ENCODE results near the gene PDLIM5. TPM values are rescaled to one million over a fixed set of nuclear protein-coding genes. Genes with fewer than 3 reads are reported as not detected.
"Not testable (repeated sequence)": the region's sequence is repeated elsewhere in the genome, so short reads cannot be mapped to it uniquely, and the experiment has no call there.

Gene PDLIM5
- total RNA-seq, 1 experiment from 2014 or later, result 14.1 TPM

GRCh38 chr4:94462572-94462971 lies 10.8 kb downstream of the PDLIM5 start:
- no peak for DNase-seq (ENCODE audit: low spot score)

- no peak for DNase-seq (ENCODE audit: low spot score)
These were observed 12.0 kb downstream of the PDLIM5 start for GRCh38 chr4:94463771-94464170.

DNA sequence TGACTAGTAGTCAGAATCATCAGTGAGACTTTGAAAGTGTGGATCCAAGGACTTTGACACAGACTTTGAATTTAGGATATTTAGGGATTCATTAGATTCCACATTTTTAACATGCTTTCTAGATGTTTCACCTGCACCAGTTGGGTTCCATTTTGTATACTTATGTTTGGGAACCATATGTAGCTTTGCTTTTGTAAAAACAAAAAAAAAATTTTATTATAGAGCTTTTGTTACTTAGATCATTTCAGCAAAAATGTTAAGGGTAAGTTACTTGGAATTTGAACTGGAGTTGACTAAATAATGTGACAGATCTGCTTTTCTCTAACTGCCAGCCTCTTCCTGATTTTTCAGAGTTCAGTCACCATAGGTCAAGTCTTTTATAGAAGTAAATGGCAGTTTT lies 14.6 kb downstream of the PDLIM5 start:
- no peak for DNase-seq (ENCODE audit: low spot score)

DNA sequence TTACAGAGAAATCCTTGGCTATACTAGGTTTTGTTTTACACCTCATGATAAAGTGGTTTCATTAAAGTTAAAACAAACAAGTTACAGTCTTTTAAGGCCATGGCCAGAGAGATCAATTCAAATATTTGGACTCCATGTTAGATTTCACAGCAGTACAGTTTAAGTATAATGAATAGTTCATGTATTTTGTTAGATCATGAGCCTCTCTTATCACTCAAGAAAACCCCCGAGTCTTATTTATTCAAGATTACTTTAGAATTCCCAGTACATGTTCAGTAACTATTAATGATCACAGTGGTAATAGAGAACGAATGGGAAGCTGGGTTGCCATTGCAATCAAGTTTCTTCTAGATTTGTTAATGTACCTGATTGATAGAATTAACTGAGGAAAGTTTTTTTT lies 15.2 kb downstream of the PDLIM5 start:
- no peak for DNase-seq (ENCODE audit: low spot score)

DNA sequence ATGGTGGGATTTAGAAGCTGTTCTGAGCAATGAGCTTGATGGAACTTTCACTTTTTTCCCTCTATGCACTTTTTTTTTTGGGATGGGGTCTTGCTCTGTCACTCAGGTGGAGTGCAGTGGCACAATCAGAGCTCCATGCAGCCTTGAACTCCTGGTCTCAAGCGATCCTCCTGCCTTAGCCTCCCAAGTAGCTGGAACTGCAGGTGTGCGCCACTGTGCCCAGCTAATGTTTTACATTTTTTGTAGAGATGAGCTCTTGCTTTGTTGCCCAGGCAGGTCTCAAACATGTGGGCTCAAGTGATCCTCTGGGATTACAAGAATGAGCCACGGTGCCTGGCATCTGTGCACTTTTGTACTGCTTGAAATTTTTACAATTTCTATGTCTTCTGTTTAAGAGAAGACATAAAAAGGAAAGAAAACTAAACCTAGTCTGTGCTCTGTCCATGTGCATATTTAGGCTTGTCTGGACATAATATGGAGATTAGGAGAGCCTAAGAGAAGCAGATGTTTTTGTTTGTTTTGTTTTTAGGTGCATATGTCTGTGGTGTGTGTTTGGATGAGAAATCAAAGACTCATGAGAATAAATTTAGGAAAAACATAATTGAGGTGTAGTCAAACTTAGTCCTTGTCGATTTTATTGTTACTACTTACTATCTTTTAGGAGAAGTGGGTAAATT lies 16.5 kb downstream of the PDLIM5 start:
- no peak for DNase-seq (ENCODE audit: low spot score)

DNA sequence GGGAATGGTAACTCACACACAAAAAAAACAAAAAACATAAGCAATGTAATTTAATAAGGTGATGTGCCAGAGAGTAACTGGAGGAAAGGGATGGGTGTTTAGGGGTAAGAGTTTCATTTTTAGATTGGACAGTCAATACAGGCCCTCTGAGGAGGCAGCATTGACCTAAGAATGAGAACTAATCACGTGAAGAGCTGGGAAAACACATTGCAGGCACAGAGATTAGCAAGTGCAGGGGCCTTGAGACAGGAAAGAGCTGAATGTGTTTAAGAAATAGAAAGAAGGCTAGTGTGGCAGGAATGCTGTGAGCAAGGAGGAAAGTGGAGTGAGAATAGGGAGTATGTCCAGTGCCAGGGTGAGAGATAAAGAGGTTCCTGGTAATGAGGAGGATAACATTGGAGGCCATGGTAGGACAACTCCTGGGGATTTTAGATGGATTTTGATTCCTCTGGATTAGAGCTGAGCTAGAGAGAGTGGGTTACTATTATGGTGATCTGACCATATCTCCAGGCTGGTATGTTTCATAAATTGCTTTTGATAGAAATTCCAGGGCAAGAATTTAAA lies 17.6 kb downstream of the PDLIM5 start:
- no peak for DNase-seq (ENCODE audit: low spot score)

DNA sequence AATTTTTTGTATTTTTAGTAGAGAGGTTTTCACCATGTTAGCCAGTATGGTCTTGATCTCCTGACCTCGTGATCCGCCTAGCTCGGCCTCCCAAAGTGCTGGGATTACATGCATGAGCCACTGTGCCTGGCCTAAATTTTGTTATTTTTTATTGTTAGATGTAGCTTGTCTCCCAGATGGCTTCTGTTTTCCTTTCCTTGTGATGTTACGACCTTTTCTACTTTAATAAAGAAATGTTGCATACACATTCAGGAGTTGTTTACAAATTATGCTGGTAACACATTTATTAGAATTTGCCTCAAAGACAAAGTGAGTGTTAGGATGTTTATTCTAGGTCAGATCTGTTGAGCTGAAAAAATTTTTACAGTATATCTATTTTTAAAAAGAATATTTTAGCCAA lies 18.4 kb downstream of the PDLIM5 start:
- no peak for DNase-seq (ENCODE audit: low spot score)

GRCh38 chr4:94470782-94471181 lies 19.0 kb downstream of the PDLIM5 start:
- not testable (repeated sequence) for DNase-seq (ENCODE audit: low spot score)

DNA sequence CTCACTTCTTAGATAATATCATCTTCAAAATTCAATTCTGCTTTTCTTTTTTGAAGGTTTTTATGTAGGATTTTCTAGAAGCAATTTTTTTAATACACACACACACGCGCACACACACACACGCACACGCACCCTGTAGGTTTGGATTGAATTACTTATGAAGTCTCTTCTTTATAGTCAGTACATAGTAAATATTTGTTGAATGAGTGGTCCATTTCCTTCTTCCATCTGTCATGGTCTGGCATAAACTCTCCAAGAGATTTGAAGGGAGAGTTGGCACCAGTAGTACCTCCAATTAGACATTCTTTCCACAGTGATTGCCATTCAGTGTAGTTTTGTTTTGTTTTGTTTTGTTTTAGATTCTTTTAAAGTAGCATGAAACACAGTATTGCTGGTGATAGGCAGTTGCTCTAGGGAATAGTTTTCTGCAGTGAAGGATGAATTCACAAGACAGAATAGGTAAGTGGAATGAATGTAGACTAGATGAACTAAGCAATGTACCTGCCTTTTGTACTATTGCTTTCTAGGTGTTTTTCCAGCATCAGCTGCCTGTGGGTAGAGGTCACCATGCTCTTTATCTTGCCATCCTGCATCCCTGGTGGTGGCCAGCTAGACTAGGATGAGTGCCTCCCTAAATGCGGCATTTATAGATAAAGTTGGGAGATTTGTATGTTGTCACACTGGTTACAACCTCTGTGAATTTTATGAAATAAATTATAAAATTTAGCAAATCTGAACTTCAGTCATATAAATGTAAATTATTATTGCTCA lies 20.5 kb downstream of the PDLIM5 start:
- DNase-seq (ENCODE audit: low spot score), result peak; percentile 65

DNA sequence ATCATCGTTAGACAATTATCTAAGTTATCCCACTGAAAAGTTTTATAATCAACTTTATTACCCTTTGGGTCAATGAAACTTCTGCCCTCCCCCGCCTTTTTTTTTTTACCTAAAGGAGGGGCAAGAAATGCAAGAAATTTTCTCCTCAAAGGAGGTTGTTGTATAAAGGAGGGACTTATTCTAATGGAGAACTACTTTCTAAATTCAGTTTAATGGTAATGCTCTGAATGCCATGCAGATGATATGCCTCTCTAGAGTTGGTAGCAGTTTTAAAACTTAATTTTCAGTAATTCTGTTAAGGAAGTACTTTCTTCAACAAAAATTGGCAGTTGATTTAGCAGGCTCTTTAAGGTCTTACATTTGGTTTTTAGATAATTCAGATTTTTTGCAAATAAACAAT lies 23.3 kb downstream of the PDLIM5 start:
- DNase-seq (ENCODE audit: low spot score), result no peak

DNA sequence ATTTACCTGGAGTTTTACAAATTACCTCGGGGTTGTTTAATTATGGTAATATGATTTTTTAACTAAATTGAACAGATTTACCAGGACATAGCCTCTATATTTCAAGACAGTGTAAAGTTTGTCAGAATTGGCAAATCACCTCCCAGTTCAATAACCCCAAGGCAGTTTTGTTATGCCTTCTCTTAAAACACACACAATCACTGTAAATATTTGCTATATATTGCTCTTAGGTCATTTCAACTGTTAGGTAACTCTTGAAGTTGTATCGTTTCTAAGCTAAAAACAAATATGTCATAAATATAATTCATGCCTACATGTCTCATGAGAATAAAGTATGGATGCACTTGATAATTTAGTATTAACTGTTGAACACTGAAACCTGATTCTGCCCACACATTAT lies 24.1 kb downstream of the PDLIM5 start:
- DNase-seq (ENCODE audit: low spot score), result no peak

- DNase-seq (ENCODE audit: low spot score), result no peak
These were observed 25.5 kb downstream of the PDLIM5 start for GRCh38 chr4:94477227-94477626.

DNA sequence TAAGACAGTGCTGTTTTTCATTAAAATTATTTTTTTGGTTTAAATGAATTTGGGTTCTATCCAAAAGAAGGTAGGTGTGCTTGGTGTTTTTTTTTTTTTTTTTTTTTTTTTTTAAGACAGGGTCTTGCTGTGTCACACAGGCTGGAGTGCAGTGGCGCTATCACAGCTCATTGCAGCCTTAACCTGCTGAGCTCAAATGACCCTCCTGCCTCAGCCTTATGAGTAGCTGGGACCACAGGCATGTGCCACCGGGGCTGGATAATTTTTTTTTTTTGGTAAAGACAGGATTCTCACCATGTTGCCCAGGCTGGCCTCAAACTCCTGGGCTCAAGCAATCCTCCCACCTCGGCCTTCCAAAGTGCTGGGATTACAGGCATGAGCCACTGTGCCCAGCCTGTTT lies 27.1 kb downstream of the PDLIM5 start:
- not testable (repeated sequence) for DNase-seq (ENCODE audit: low spot score)

- no peak for DNase-seq (ENCODE audit: low spot score)
These were observed 27.8 kb downstream of the PDLIM5 start for GRCh38 chr4:94479358-94480141.

DNA sequence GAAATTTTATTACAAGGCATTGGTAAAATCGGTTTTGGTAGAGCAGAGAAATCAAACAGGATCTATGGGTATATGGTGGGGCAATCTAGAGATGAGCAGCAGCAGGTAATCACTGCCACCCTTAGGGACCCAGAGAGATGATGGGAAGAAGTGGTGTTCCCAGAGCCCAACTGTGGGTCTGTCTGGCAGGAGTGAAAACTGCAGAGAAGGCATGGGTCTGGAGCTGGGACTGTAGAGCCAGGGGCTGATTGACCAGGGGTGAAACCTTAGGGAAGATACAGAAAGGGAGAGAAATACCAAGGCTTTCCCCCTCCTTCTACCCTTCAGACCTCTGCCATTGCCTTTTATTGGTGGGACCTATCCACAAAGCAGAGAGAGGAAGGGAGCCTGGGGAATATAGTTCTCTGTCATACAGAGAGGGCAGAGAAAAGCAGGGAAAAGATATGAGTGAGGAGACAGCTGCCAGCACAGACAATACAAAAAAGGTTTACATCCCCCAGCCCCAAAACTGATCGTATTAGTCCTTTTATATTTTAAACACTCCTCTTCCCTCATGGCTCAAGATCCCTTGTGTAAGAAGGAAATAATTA lies 28.7 kb downstream of the PDLIM5 start:
- DNase-seq (ENCODE audit: low spot score), result no peak

- DNase-seq (ENCODE audit: low spot score), result no peak
These were observed 32.2 kb downstream of the PDLIM5 start for GRCh38 chr4:94483895-94484294.

DNA sequence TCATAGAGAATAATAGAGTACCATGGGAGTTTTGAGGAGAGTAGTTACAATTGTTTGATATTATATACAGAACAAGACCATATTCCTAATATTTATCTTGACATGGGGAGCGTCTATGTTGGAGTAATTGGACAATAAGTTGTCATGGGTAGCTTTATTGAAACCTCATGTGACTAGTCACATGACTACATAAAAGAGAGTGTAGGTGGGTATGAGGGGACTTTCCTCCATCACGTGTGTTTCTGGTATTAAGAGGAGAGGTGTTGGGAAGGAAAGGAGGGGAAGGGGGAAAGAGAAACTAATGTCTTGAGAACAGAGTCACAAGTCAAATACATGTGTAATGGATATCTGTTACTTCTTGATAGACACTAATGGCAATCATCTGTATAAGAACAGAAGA lies 33.1 kb downstream of the PDLIM5 start:
- no peak for DNase-seq (ENCODE audit: low spot score)

- peak; percentile 8 for DNase-seq (ENCODE audit: low spot score)
These were observed 34.6 kb downstream of the PDLIM5 start for GRCh38 chr4:94486372-94486801.

- peak; percentile 74 for DNase-seq (ENCODE audit: low spot score)
These were observed 36.9 kb downstream of the PDLIM5 start for GRCh38 chr4:94488670-94489069.

DNA sequence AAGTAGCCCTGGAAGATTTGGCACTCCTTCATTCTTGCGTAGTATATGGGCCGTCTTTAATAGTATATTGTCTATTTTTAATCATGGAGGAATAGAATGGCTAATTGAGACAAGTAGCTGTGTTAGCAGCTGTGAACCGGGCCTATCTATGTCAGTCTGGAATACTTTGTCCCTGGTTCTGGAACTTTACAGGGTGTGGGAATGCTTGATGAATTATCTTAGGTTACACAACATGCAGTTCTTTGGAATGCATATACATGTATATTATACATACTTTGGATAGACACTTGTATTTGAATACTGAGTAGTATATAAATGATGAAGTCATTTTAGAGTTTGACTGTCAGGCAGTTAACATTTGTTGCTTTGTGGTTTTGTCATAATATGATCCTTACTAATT lies 37.4 kb downstream of the PDLIM5 start:
- DNase-seq (ENCODE audit: low spot score), result no peak

GRCh38 chr4:94490437-94490836 lies 38.7 kb downstream of the PDLIM5 start:
- no peak for DNase-seq (ENCODE audit: low spot score)

DNA sequence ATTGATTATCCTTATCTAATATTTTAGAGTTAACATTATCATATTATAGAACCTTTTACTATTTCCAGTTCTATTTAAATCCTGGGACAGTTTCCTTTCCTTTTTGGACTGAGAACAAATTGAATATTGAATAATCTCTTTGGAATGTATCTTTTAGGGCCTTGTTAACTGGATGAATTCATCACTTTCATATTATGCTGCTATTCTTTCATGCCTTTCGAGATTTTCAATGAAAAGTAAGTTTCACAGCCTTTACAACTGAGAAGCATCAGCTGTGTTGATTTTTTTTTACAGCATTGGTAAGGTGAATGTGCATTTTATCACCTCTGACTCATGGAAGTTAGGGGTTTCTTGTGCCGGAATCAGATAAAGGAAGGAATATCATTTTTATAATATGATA lies 39.6 kb downstream of the PDLIM5 start:
- DNase-seq (ENCODE audit: low spot score), result peak; percentile 12
